ENCODE results near the gene COL15A1.
"Not testable (repeated sequence)": the region's sequence is repeated elsewhere in the genome, so short reads cannot be mapped to it uniquely, and the experiment has no call there.

COL15A1 gene

GRCh38 chr9:98903961-98904411 lies 39.7 kb upstream of the COL15A1 start:
- Histone ChIP-seq H3K27me3 (ENCODE audit: control insufficient read depth in 1 of 2, insufficient read depth in 2 of 2, low read length in 2 of 2) (no peaks in the 10 kb centered on the region), H3K4me1 (ENCODE audit: control insufficient read depth in 1 of 2, insufficient read depth in 2 of 2, low read length in 2 of 2) (peaks cover 0 to 6% of the 10 kb centered on the region in 2 donors), H3K36me3 (ENCODE audit: control insufficient read depth in 1 of 2, insufficient read depth in 2 of 2, low read length in 2 of 2) (no peaks in the 10 kb centered on the region), H3K4me3 (ENCODE audit: low read depth in 1 of 2, low read length in 2 of 2) (no peak overlapping the region), H3K9me3 (ENCODE audit: control insufficient read depth in 1 of 2, low read length in 2 of 2) (no peaks in the 10 kb centered on the region), H3K27ac (ENCODE audit: low read depth, low read length) (no peak overlapping the region), H3K9ac (ENCODE audit: low read depth in 1 of 2, low read length in 2 of 2) (no peak overlapping the region)

GRCh38 chr9:98905015-98905414 lies 38.7 kb upstream of the COL15A1 start:
- Histone ChIP-seq H3K27me3 (ENCODE audit: control insufficient read depth in 1 of 2, insufficient read depth in 2 of 2, low read length in 2 of 2) (no peaks in the 10 kb centered on the region), H3K36me3 (ENCODE audit: control insufficient read depth in 1 of 2, insufficient read depth in 2 of 2, low read length in 2 of 2) (no peaks in the 10 kb centered on the region), H3K4me3 (ENCODE audit: low read depth in 1 of 2, low read length in 2 of 2) (no peak overlapping the region), H3K27ac (ENCODE audit: low read depth, low read length) (no peak overlapping the region), H3K4me1 (ENCODE audit: control insufficient read depth in 1 of 2, insufficient read depth in 2 of 2, low read length in 2 of 2) (peaks cover 0 to 6% of the 10 kb centered on the region in 2 donors), H3K9me3 (ENCODE audit: control insufficient read depth in 1 of 2, low read length in 2 of 2) (no peaks in the 10 kb centered on the region), H3K9ac (ENCODE audit: low read depth in 1 of 2, low read length in 2 of 2) (no peak overlapping the region)

GRCh38 chr9:98906273-98907040 lies 37.2 kb upstream of the COL15A1 start:
- Histone ChIP-seq H3K4me1 (ENCODE audit: control insufficient read depth in 1 of 2, insufficient read depth in 2 of 2, low read length in 2 of 2) (peaks cover 0 to 6% of the 10 kb centered on the region in 2 donors), H3K27ac (ENCODE audit: low read depth, low read length) (no peak overlapping the region), H3K36me3 (ENCODE audit: control insufficient read depth in 1 of 2, insufficient read depth in 2 of 2, low read length in 2 of 2) (no peaks in the 10 kb centered on the region), H3K9ac (ENCODE audit: low read depth in 1 of 2, low read length in 2 of 2) (no peak overlapping the region), H3K9me3 (ENCODE audit: control insufficient read depth in 1 of 2, low read length in 2 of 2) (no peaks in the 10 kb centered on the region), H3K27me3 (ENCODE audit: control insufficient read depth in 1 of 2, insufficient read depth in 2 of 2, low read length in 2 of 2) (no peaks in the 10 kb centered on the region), H3K4me3 (ENCODE audit: low read depth in 1 of 2, low read length in 2 of 2) (no peak overlapping the region)

- no peak overlapping the region for H3K4me3 ChIP-seq (ENCODE audit: low read depth in 1 of 2, low read length in 2 of 2)
- no peak overlapping the region for H3K9ac ChIP-seq (ENCODE audit: low read depth in 1 of 2, low read length in 2 of 2)
- H3K27ac ChIP-seq (ENCODE audit: low read depth, low read length), result no peak overlapping the region
- peaks cover 0 to 6% of the 10 kb centered on the region in 2 donors for H3K4me1 ChIP-seq (ENCODE audit: control insufficient read depth in 1 of 2, insufficient read depth in 2 of 2, low read length in 2 of 2)
- no peaks in the 10 kb centered on the region for H3K27me3 ChIP-seq (ENCODE audit: control insufficient read depth in 1 of 2, insufficient read depth in 2 of 2, low read length in 2 of 2)
- no peaks in the 10 kb centered on the region for H3K36me3 ChIP-seq (ENCODE audit: control insufficient read depth in 1 of 2, insufficient read depth in 2 of 2, low read length in 2 of 2)
- no peaks in the 10 kb centered on the region for H3K9me3 ChIP-seq (ENCODE audit: control insufficient read depth in 1 of 2, low read length in 2 of 2)
These were observed 36.7 kb upstream of the COL15A1 start for GRCh38 chr9:98907055-98907454.

- H3K4me3 ChIP-seq (ENCODE audit: low read depth in 1 of 2, low read length in 2 of 2), result no peak overlapping the region
- no peak overlapping the region for H3K9ac ChIP-seq (ENCODE audit: low read depth in 1 of 2, low read length in 2 of 2)
- H3K4me1 ChIP-seq (ENCODE audit: control insufficient read depth in 1 of 2, insufficient read depth in 2 of 2, low read length in 2 of 2), result peaks cover 0 to 14% of the 10 kb centered on the region in 2 donors
- peaks cover 0 to 3% of the 10 kb centered on the region in 2 donors for H3K27me3 ChIP-seq (ENCODE audit: control insufficient read depth in 1 of 2, insufficient read depth in 2 of 2, low read length in 2 of 2)
- peak overlapping the region; percentile 0 for H3K27ac ChIP-seq (ENCODE audit: low read depth, low read length)
- no peaks in the 10 kb centered on the region for H3K9me3 ChIP-seq (ENCODE audit: control insufficient read depth in 1 of 2, low read length in 2 of 2)
- no peaks in the 10 kb centered on the region for H3K36me3 ChIP-seq (ENCODE audit: control insufficient read depth in 1 of 2, insufficient read depth in 2 of 2, low read length in 2 of 2)
These were observed 34.6 kb upstream of the COL15A1 start for GRCh38 chr9:98908897-98909634.

- Histone ChIP-seq H3K9ac (ENCODE audit: low read depth in 1 of 2, low read length in 2 of 2) (no peak overlapping the region), H3K36me3 (ENCODE audit: control insufficient read depth in 1 of 2, insufficient read depth in 2 of 2, low read length in 2 of 2) (no peaks in the 10 kb centered on the region), H3K9me3 (ENCODE audit: control insufficient read depth in 1 of 2, low read length in 2 of 2) (no peaks in the 10 kb centered on the region), H3K27ac (ENCODE audit: low read depth, low read length) (no peak overlapping the region), H3K4me1 (ENCODE audit: control insufficient read depth in 1 of 2, insufficient read depth in 2 of 2, low read length in 2 of 2) (peaks cover 0 to 14% of the 10 kb centered on the region in 2 donors), H3K27me3 (ENCODE audit: control insufficient read depth in 1 of 2, insufficient read depth in 2 of 2, low read length in 2 of 2) (peaks cover 0 to 3% of the 10 kb centered on the region in 2 donors), H3K4me3 (ENCODE audit: low read depth in 1 of 2, low read length in 2 of 2) (no peak overlapping the region)
These were observed 33.8 kb upstream of the COL15A1 start for GRCh38 chr9:98909935-98910334.

GRCh38 chr9:98911042-98911441 lies 32.7 kb upstream of the COL15A1 start:
- Histone ChIP-seq H3K4me1 (ENCODE audit: control insufficient read depth in 1 of 2, insufficient read depth in 2 of 2, low read length in 2 of 2) (peaks cover 0 to 14% of the 10 kb centered on the region in 2 donors), H3K27ac (ENCODE audit: low read depth, low read length) (no peak overlapping the region), H3K9ac (ENCODE audit: low read depth in 1 of 2, low read length in 2 of 2) (no peak overlapping the region), H3K36me3 (ENCODE audit: control insufficient read depth in 1 of 2, insufficient read depth in 2 of 2, low read length in 2 of 2) (no peaks in the 10 kb centered on the region), H3K4me3 (ENCODE audit: low read depth in 1 of 2, low read length in 2 of 2) (no peak overlapping the region), H3K9me3 (ENCODE audit: control insufficient read depth in 1 of 2, low read length in 2 of 2) (no peaks in the 10 kb centered on the region), H3K27me3 (ENCODE audit: control insufficient read depth in 1 of 2, insufficient read depth in 2 of 2, low read length in 2 of 2) (peaks cover 0 to 3% of the 10 kb centered on the region in 2 donors)

GRCh38 chr9:98911738-98912137 lies 32.0 kb upstream of the COL15A1 start:
- not testable (repeated sequence) for H3K9me3 ChIP-seq (ENCODE audit: control insufficient read depth in 1 of 2, low read length in 2 of 2); H3K36me3 ChIP-seq (ENCODE audit: control insufficient read depth in 1 of 2, insufficient read depth in 2 of 2, low read length in 2 of 2); H3K9ac ChIP-seq (ENCODE audit: low read depth in 1 of 2, low read length in 2 of 2); H3K27me3 ChIP-seq (ENCODE audit: control insufficient read depth in 1 of 2, insufficient read depth in 2 of 2, low read length in 2 of 2); H3K4me3 ChIP-seq (ENCODE audit: low read depth in 1 of 2, low read length in 2 of 2); H3K27ac ChIP-seq (ENCODE audit: low read depth, low read length)
- peaks cover 0 to 14% of the 10 kb centered on the region in 2 donors for H3K4me1 ChIP-seq (ENCODE audit: control insufficient read depth in 1 of 2, insufficient read depth in 2 of 2, low read length in 2 of 2)

GRCh38 chr9:98912450-98912849 lies 31.3 kb upstream of the COL15A1 start:
- no peak overlapping the region for H3K27ac ChIP-seq (ENCODE audit: low read depth, low read length)
- H3K4me3 ChIP-seq (ENCODE audit: low read depth in 1 of 2, low read length in 2 of 2), result no peak overlapping the region
- H3K4me1 ChIP-seq (ENCODE audit: control insufficient read depth in 1 of 2, insufficient read depth in 2 of 2, low read length in 2 of 2), result peaks cover 0 to 14% of the 10 kb centered on the region in 2 donors
- H3K36me3 ChIP-seq (ENCODE audit: control insufficient read depth in 1 of 2, insufficient read depth in 2 of 2, low read length in 2 of 2), result no peaks in the 10 kb centered on the region
- H3K27me3 ChIP-seq (ENCODE audit: control insufficient read depth in 1 of 2, insufficient read depth in 2 of 2, low read length in 2 of 2), result peaks cover 0 to 3% of the 10 kb centered on the region in 2 donors
- H3K9me3 ChIP-seq (ENCODE audit: control insufficient read depth in 1 of 2, low read length in 2 of 2), result no peaks in the 10 kb centered on the region
- H3K9ac ChIP-seq (ENCODE audit: low read depth in 1 of 2, low read length in 2 of 2), result no peak overlapping the region

GRCh38 chr9:98913044-98913443 lies 30.7 kb upstream of the COL15A1 start:
- no peak overlapping the region for H3K9ac ChIP-seq (ENCODE audit: low read depth in 1 of 2, low read length in 2 of 2)
- peaks cover 0 to 12% of the 10 kb centered on the region in 2 donors for H3K4me1 ChIP-seq (ENCODE audit: control insufficient read depth in 1 of 2, insufficient read depth in 2 of 2, low read length in 2 of 2)
- H3K36me3 ChIP-seq (ENCODE audit: control insufficient read depth in 1 of 2, insufficient read depth in 2 of 2, low read length in 2 of 2), result no peaks in the 10 kb centered on the region
- no peaks in the 10 kb centered on the region for H3K9me3 ChIP-seq (ENCODE audit: control insufficient read depth in 1 of 2, low read length in 2 of 2)
- H3K4me3 ChIP-seq (ENCODE audit: low read depth in 1 of 2, low read length in 2 of 2), result no peak overlapping the region
- H3K27ac ChIP-seq (ENCODE audit: low read depth, low read length), result no peak overlapping the region
- peaks cover 0 to 3% of the 10 kb centered on the region in 2 donors for H3K27me3 ChIP-seq (ENCODE audit: control insufficient read depth in 1 of 2, insufficient read depth in 2 of 2, low read length in 2 of 2)

Measured in duodenal mucosa (tissue), 2 donors.